ENCODE data around the gene AFDN. TPM values are rescaled to one million over a fixed set of nuclear protein-coding genes. Genes with fewer than 3 reads are reported as not detected.

Gene AFDN
- total RNA-seq, 2 donors from 2014 or later = 213 to 232 TPM

- DNase-seq = no peak
- H3K36me3 ChIP-seq = no peaks in the 10 kb centered on the region
- no peaks in the 10 kb centered on the region for H3K9me3 ChIP-seq
- intact Hi-C loops (cut with DNase I) = no loop called here
- H3K4me3 ChIP-seq = no peak overlapping the region
- H3K27ac ChIP-seq = no peak overlapping the region
- TF ChIP-seq, protein P1, sequence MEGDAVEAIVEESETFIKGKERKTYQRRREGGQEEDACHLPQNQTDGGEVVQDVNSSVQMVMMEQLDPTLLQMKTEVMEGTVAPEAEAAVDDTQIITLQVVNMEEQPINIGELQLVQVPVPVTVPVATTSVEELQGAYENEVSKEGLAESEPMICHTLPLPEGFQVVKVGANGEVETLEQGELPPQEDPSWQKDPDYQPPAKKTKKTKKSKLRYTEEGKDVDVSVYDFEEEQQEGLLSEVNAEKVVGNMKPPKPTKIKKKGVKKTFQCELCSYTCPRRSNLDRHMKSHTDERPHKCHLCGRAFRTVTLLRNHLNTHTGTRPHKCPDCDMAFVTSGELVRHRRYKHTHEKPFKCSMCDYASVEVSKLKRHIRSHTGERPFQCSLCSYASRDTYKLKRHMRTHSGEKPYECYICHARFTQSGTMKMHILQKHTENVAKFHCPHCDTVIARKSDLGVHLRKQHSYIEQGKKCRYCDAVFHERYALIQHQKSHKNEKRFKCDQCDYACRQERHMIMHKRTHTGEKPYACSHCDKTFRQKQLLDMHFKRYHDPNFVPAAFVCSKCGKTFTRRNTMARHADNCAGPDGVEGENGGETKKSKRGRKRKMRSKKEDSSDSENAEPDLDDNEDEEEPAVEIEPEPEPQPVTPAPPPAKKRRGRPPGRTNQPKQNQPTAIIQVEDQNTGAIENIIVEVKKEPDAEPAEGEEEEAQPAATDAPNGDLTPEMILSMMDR (IDR thresholded peaks at IDR 0.05) = no peak
- no peaks in the 10 kb centered on the region for H3K4me1 ChIP-seq
- H3K9ac ChIP-seq (ENCODE audit: low read depth in 2 of 2, low read length in 2 of 2) = no peak overlapping the region
- H3K27me3 ChIP-seq = no peaks in the 10 kb centered on the region
Observed at GRCh38 chr6:167858842-167859664, 32.3 kb downstream of the AFDN start.

DNA sequence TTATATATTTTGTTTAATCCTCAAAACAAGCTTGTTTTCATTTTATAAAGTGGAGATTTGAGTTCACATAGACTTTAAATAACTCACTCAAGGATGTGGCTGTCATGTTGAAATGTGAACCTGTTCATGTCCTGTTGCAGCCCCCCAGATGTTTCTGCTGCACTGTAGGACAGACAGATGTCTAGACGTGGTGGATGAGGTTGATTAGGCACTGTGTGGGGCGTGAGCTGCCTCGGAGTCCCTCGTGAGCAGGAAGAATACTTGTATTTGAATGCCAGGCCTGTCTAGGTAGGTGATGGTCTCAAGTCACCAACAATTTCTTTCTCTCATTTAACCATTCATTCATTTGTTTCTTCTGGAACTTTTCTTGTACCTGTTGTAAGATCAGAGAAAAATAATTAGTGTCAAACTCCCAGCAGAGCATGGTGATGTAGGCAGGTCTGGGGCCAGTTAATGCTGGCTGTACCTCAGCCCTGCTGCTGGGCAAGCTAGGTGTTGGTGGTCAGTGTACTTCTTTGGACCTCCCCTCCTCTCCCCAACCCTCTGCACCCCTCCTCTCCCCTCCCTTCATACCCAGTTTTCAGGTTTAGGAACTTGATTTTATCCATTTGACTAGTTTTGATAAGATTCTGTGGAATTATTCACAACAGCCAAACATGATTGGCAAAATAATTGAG, 34.0 kb downstream of the AFDN start:
- Histone ChIP-seq H3K4me1 (no peaks in the 10 kb centered on the region), H3K27ac (no peak overlapping the region), H3K36me3 (no peaks in the 10 kb centered on the region), H3K27me3 (no peaks in the 10 kb centered on the region), H3K9me3 (no peaks in the 10 kb centered on the region), H3K9ac (ENCODE audit: low read depth in 2 of 2, low read length in 2 of 2) (no peak overlapping the region), H3K4me3 (no peak overlapping the region)
- TF ChIP-seq, protein P1 (IDR thresholded peaks at IDR 0.05) = no peak
- no peak for DNase-seq
- intact Hi-C loops (cut with DNase I) = no loop called here

- Histone ChIP-seq H3K4me1 (no peaks in the 10 kb centered on the region), H3K27me3 (no peaks in the 10 kb centered on the region), H3K4me3 (no peak overlapping the region), H3K27ac (no peak overlapping the region), H3K9ac (ENCODE audit: low read depth in 2 of 2, low read length in 2 of 2) (no peak overlapping the region), H3K36me3 (no peaks in the 10 kb centered on the region), H3K9me3 (no peaks in the 10 kb centered on the region)
- TF ChIP-seq, protein P1 (IDR thresholded peaks at IDR 0.05) = no peak
- intact Hi-C loops (cut with DNase I) = no loop called here
- no peak for DNase-seq
Observed at GRCh38 chr6:167861424-167861823, 34.7 kb downstream of the AFDN start.

- TF ChIP-seq, protein P1 (IDR thresholded peaks at IDR 0.05) = no peak
- intact Hi-C loops (cut with DNase I) = no loop called here
- Histone ChIP-seq H3K4me1 (no peaks in the 10 kb centered on the region), H3K9me3 (no peaks in the 10 kb centered on the region), H3K9ac (ENCODE audit: low read depth in 2 of 2, low read length in 2 of 2) (no peak overlapping the region), H3K4me3 (no peak overlapping the region), H3K27ac (no peak overlapping the region), H3K36me3 (no peaks in the 10 kb centered on the region), H3K27me3 (no peaks in the 10 kb centered on the region)
- DNase-seq = no peak
Observed at GRCh38 chr6:167863897-167864296, 37.2 kb downstream of the AFDN start.

- H3K9me3 ChIP-seq = no peaks in the 10 kb centered on the region
Observed at GRCh38 chr6:167866642-167867041, 39.9 kb downstream of the AFDN start.

More at GRCh38 chr6:167866642-167867041, 39.9 kb downstream of the AFDN start:
- intact Hi-C loops (cut with DNase I) = no loop called here
- H3K36me3 ChIP-seq = no peaks in the 10 kb centered on the region
- DNase-seq = no peak
- no peaks in the 10 kb centered on the region for H3K27me3 ChIP-seq
- TF ChIP-seq, protein P1 (IDR thresholded peaks at IDR 0.05) = no peak
- no peaks in the 10 kb centered on the region for H3K4me1 ChIP-seq
- H3K4me3 ChIP-seq = no peak overlapping the region
- no peak overlapping the region for H3K9ac ChIP-seq (ENCODE audit: low read depth in 2 of 2, low read length in 2 of 2)
- no peak overlapping the region for H3K27ac ChIP-seq
